Measurements from ENCODE around the gene SEMA4D. TPM values are rescaled to one million over a fixed set of nuclear protein-coding genes. Genes with fewer than 3 reads are reported as not detected.

Gene SEMA4D
- total RNA-seq, 1 experiment from 2014 or later: 4.8 TPM

GRCh38 chr9:89411759-89412158 is 86.2 kb downstream of the SEMA4D start:
- DNase-seq (ENCODE audit: low spot score): no peak

GRCh38 chr9:89410641-89411350 is 87.1 kb downstream of the SEMA4D start:
- no peak for DNase-seq (ENCODE audit: low spot score)

DNA sequence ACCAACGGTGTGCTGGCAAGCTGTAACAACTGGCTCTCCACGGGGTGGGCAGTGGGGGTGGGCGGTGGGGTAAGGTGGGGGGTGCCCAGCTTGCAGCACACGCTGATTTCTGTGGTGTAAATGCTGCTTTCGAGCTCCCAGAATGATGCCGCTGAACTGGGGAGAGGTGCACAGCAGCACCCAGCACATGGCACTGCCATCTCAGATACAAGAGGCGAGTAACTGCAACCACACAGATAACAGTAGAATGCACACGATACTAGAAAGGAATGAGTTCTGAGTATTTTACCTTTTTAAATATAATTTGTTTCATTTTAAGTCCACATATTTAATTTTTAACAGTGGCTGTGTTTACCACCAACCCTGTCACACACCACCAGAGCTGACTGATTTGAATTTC is 87.9 kb downstream of the SEMA4D start:
- DNase-seq (ENCODE audit: low spot score): no peak

GRCh38 chr9:89409466-89409865 is 88.4 kb downstream of the SEMA4D start:
- no peak for DNase-seq (ENCODE audit: low spot score)

GRCh38 chr9:89408628-89409101 is 89.2 kb downstream of the SEMA4D start:
- DNase-seq (ENCODE audit: low spot score): peak; percentile 85

DNA sequence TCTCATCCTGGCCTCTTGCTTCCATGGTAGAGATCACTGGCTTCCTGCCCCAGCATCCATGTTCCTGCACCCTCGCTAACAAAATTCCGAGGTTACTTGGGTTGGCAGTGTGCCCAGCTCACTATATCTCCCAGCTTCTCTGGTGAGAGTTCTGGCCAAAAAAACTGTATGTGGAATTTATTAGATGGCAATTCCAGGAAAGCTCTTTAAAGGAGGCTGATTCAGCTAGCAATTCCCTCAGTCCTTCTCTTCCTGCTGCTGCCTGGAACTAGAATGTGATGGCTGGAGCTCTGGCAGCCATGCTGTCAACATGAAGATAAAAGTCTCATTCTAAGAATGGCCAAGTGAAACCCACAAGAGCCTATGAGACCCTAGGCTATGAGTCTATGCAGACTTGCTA is 90.8 kb downstream of the SEMA4D start:
- DNase-seq (ENCODE audit: low spot score): peak; percentile 40

DNA sequence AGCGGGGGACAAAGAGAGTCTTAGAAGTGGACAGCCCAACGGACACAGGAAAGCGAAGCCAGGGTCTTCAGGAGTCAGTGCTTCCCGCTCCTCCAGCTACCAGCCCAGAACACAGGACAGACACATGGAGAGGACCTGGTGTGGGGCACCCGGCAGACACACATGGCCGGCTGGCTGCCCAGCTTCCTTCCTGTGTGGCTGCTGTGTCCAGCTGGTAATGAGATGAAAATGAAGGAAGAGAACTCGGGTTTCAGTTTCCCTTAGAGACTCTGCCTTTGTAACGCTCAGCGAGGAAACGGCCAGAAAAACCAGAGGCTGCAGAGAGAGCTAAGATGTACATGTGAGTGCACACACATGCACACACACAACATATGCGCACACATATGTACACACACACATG is 92.1 kb downstream of the SEMA4D start:
- DNase-seq (ENCODE audit: low spot score): no peak

DNA sequence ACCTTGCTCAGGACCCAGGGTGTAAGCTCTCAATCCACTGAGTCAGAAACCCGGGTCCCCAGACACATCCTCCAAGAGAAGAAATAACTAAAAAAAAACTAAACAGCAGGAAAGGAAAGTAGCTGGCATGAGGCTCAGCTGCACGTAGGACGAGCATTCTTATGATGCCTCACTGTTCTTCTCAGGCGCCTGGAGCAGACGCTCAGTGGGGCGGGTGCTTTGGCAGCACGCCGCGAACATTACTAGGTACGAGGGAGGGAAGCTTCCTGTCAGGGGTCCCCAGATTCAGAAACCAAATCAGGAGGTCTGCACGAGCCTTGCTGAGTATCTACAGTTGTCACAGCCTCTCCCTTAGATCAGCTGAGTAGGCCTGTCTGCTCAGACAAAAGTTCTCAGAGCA is 93.8 kb downstream of the SEMA4D start:
- DNase-seq (ENCODE audit: low spot score): no peak

GRCh38 chr9:89402695-89403427 is 95.1 kb downstream of the SEMA4D start:
- DNase-seq (ENCODE audit: low spot score): no peak

- no peak for DNase-seq (ENCODE audit: low spot score)
These were observed 97.4 kb downstream of the SEMA4D start for GRCh38 chr9:89400403-89401116.

DNA sequence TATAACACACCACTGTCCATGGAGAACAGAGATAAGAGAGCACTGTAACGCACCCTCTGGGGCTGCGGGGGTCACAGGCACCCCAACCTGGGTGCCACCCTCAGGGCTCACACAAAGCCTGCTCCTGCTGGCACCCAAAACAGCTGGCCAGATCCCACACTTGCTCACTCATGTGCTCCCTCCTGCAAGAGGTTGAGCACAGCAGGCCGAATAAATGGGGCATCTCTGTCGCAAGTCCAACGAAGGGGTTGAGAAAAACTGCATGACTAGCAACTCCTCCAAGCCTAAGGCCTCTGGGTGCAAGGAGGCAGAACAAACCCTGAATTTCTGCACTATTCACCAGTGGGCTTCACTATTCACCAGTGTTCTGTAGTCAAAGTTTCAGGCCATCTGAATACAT is 99.3 kb downstream of the SEMA4D start:
- no peak for DNase-seq (ENCODE audit: low spot score)

GRCh38 chr9:89397471-89397870 is 100.4 kb downstream of the SEMA4D start:
- DNase-seq (ENCODE audit: low spot score): no peak

GRCh38 chr9:89395931-89396710 is 101.8 kb downstream of the SEMA4D start:
- DNase-seq (ENCODE audit: low spot score): no peak

- no peak for DNase-seq (ENCODE audit: low spot score)
These were observed 103.5 kb downstream of the SEMA4D start for GRCh38 chr9:89394412-89394811.

- DNase-seq (ENCODE audit: low spot score): no peak
These were observed 106.3 kb downstream of the SEMA4D start for GRCh38 chr9:89391585-89391984.

DNA sequence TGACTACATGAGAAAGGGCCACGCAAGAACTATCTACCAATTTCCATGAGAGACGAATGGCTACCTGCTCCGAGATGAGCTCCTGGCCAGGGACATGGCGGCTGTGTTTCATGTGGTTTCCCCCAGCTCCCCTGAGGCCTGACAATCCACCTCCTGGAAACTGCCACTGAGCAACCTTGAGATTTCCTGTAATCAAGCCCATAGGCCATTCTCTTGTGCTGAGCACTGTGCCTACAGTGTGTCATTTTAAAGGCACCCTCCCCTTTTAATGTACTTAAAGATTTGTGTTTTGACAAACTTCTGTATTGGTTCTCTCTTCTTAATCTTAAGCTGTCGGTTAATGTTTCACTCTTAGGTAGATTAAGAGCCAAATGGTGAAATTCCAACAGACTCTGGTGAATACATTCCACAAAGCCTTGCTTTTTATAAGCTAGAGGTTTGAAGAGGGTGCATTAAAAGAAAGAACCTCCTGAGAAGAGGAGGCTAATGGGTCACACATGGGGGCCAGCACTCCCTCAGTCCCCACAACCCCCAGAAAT is 107.3 kb downstream of the SEMA4D start:
- DNase-seq (ENCODE audit: low spot score): no peak

- DNase-seq (ENCODE audit: low spot score): no peak
These were observed 107.8 kb downstream of the SEMA4D start for GRCh38 chr9:89390068-89390555.

DNA sequence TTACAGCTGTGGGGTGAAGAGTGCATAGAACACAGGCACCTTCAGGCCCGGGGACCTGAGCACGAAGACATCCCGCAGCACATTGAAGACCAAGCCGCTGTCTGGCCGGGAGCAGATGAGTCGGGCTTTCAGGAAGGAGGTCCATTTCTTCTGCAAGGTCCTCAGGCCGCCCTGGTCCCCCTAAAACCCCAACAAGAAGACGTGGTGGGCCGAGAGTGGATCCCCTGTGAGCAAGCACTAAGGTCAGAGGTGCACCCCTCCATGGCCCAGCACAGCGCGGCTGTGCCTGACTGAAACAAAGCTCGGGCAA is 109.1 kb downstream of the SEMA4D start:
- DNase-seq (ENCODE audit: low spot score): no peak

DNA sequence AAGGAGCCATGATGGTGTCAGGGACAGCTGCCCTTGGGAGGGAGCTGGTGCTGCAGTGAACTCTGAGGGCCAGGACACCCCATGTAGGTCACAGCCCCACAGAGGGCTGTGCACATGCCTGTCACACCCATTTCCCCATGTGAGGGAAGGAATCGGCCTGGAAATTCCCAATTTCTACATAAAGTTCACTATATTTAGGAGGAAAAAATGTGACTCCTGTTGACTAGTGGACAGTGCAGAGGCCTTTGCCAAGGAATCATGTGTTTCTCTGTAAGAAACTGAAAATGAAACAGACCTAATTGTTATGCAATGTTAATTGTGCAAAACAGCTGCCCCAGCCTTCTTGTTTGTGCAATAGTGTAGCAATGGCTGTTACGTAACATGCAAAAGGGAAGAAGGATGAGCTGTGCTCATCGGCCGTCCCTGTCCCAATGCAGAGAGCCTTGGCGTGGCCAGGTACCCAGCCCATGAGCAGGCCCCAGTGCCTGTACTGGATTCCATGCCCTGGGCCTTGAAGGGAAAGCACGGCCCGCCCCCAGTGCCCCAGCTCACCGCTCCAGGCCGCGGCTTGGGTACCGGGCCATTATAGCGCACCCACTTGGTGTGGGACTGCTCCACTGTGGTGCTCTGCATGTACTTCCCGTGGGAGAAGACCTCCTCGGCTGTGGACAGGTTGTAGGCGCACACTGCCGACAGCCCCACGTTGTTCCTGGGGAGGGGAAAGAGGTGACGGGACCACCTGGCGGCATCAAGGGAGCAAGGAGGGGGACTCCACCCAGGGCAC is 109.6 kb downstream of the SEMA4D start:
- peak; percentile 60 for DNase-seq (ENCODE audit: low spot score)

GRCh38 chr9:89387197-89387849 is 110.6 kb downstream of the SEMA4D start:
- DNase-seq (ENCODE audit: low spot score): no peak

Measured in H4 (cell line).